Measurements from ENCODE around the gene OGFR.

DNA sequence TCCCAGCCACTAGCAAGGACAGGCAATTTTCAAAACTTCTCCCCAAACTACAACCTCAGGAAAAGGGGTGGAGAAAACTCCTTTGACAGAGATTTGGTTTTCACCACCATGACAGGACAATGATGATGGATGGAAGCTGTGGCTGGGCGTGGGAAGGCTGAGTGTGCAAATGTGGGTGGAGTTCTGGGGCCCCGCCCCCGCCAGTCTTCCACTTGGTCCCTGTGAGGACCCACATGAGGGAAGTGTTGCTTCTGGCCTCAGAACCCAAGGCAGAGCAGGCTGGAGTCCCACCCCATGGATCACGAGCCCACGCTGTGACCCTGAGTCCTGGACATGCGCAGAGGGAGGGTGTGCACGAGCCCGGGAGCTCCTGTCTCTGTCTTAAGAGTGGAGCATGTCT is 29.9 kb upstream of the OGFR start:
- no peak for TF ChIP-seq CTCF (IDR thresholded peaks at IDR 0.05; ENCODE audit: low read depth, low read length, poor library complexity, severe bottlenecking)
- TF ChIP-seq EZH2phosphoT487 (IDR thresholded peaks at IDR 0.05; ENCODE audit: borderline replicate concordance, low read length) = no peak

Data from DOHH2 (cell line).